H1 (cell line): ENCODE results near the gene ENTPD1. TPM values are rescaled to one million over a fixed set of nuclear protein-coding genes. Genes with fewer than 3 reads are reported as not detected.

Experiments used
- CTCF ChIA-PET: fragments of 300-600 bp; sonication (Branson Sonifier 250); formaldehyde crosslinking; loops from one replicate; lab custom pipeline; 2021; ENCODE audit not compliant: partially characterized antibody; lab: Charles Lee
- POLR2A ChIA-PET: fragments of 300-600 bp; sonication (Branson Sonifier 250); formaldehyde crosslinking; loops from one replicate; lab custom pipeline; 2021; ENCODE audit warnings: inconsistent platforms; ENCODE audit not compliant: partially characterized antibody; lab: Charles Lee
- DNase-seq, 2 experiments: peaks; one replicate each; pipeline versions ENCODE4 v3.0.0 to v3.0.0-alpha.2; 2010 to 2022; ENCODE audit warnings: low spot score in 2 of 2, low read depth in 1 of 2, mixed read lengths in 1 of 2
- FAIRE-seq: peaks from 2 replicates; lab custom pipeline; 2011; peaks lifted over from hg19 to GRCh38; lab: Jason Lieb, UNC
- H2AFZ ChIP-seq: 2 replicates; pipeline ENCODE4 v1.8.1; 2012; ENCODE audit warnings: low read length, inconsistent platforms
- H2AK5ac ChIP-seq: 2 replicates; pipeline ENCODE4 v1.6.1; 2013; ENCODE audit warnings: low read depth, low read length
- H2BK120ac ChIP-seq: replicated peaks from 2 replicates; pipeline ENCODE3; 2013; ENCODE audit warnings: low read depth, low read length, inconsistent platforms
- H2BK12ac ChIP-seq: 2 replicates; pipeline ENCODE4 v1.6.1; 2013; ENCODE audit warnings: low read depth, low read length
- H2BK15ac ChIP-seq: 2 replicates; pipeline ENCODE4 v1.6.1; 2013; ENCODE audit warnings: low read length
- H2BK20ac ChIP-seq: 2 replicates; pipeline ENCODE4 v1.6.1; 2013; ENCODE audit warnings: low read length
- H2BK5ac ChIP-seq: 2 replicates; pipeline ENCODE4 v1.6.1; 2013; ENCODE audit warnings: low read depth, low read length
- H3K14ac ChIP-seq: 2 replicates; pipeline ENCODE4 v1.6.1; 2013; ENCODE audit warnings: inconsistent platforms; ENCODE audit not compliant: insufficient read length
- H3K18ac ChIP-seq: 2 replicates; pipeline ENCODE4 v1.6.1; 2013; ENCODE audit warnings: low read length; ENCODE audit errors: extremely low read depth
- H3K23ac ChIP-seq: 2 replicates; pipeline ENCODE4 v1.6.1; 2013; ENCODE audit warnings: inconsistent platforms; ENCODE audit not compliant: insufficient read length
- H3K23me2 ChIP-seq: 2 replicates; pipeline ENCODE4 v1.6.1; 2013; ENCODE audit warnings: low read depth, low read length
- H3K27ac ChIP-seq: 2 replicates; pipeline ENCODE4 v1.6.1; 2011; ENCODE audit warnings: low read depth, low read length, inconsistent platforms
- H3K27me3 ChIP-seq, 4 experiments: replicated peaks in 1 of 4; 1 replicate in 1 of 4; 2 replicates in 3 of 4; pipeline versions ENCODE4 v1.6.1 to v1.8.1; 2011 to 2013; ENCODE audit warnings: low read length in 3 of 4, mild to moderate bottlenecking in 3 of 4, inconsistent platforms in 2 of 4, mixed read lengths in 2 of 4, moderate library complexity in 1 of 4; ENCODE audit not compliant: control insufficient read depth in 3 of 4, insufficient read depth in 3 of 4; ENCODE audit errors: extremely low read depth in 1 of 4
- H3K36me3 ChIP-seq, 4 experiments: 2 replicates each; pipeline versions ENCODE4 v1.6.1 to v1.8.1; 2011 to 2013; ENCODE audit warnings: mild to moderate bottlenecking in 4 of 4, low read length in 3 of 4, moderate library complexity in 2 of 4, control low read depth in 1 of 4, inconsistent platforms in 1 of 4; ENCODE audit not compliant: insufficient read depth in 4 of 4, control insufficient read depth in 2 of 4
- H3K4ac ChIP-seq: replicated peaks from 2 replicates; pipeline ENCODE3; 2013; ENCODE audit warnings: low read length, low read depth, mixed read lengths, inconsistent platforms; ENCODE audit not compliant: insufficient read length
- H3K4me1 ChIP-seq, 4 experiments: replicated peaks in 1 of 4; 1 replicate in 1 of 4; 2 replicates in 3 of 4; pipeline versions ENCODE4 v1.6.1 to v1.8.1; 2011 to 2013; ENCODE audit warnings: low read length in 3 of 4, inconsistent platforms in 2 of 4, mixed read lengths in 1 of 4; ENCODE audit not compliant: insufficient read depth in 4 of 4, control insufficient read depth in 3 of 4
- H3K4me2 ChIP-seq, 2 experiments: 2 replicates each; pipeline versions ENCODE4 v1.6.1 to v1.8.1; 2011 to 2013; ENCODE audit warnings: low read depth in 2 of 2, low read length in 2 of 2, control low read depth in 1 of 2, inconsistent platforms in 1 of 2, mild to moderate bottlenecking in 1 of 2; ENCODE audit not compliant: insufficient read depth in 1 of 2
- H3K4me3 ChIP-seq, 4 experiments: fragments of 200-600, 300-600 bp in 1 of 4; sonication (generic), shearing (Covaris generic), sonication (Bioruptor Twin) in 1 of 4; 2 replicates each; pipeline versions ENCODE4 v1.5.1 to v1.8.1; 2011 to 2016; ENCODE audit warnings: low read length in 4 of 4, low read depth in 3 of 4, control low read depth in 2 of 4, inconsistent platforms in 2 of 4, mild to moderate bottlenecking in 2 of 4, mixed read lengths in 1 of 4, moderate library complexity in 1 of 4; ENCODE audit not compliant: insufficient read depth in 2 of 4; ENCODE audit errors: extremely low read depth in 1 of 4
- H3K56ac ChIP-seq: replicated peaks from 2 replicates; pipeline ENCODE3; 2013; ENCODE audit warnings: low read depth, mild to moderate bottlenecking, mixed read lengths, low read length, inconsistent platforms; ENCODE audit not compliant: insufficient read length
- H3K79me1 ChIP-seq: 2 replicates; pipeline ENCODE4 v1.6.1; 2013; ENCODE audit warnings: low read depth, low read length, control low read depth
- H3K79me2 ChIP-seq, 2 experiments: 2 replicates each; pipeline versions ENCODE4 v1.6.1 to v1.8.1; 2012 to 2013; ENCODE audit warnings: low read length in 2 of 2, mild to moderate bottlenecking in 2 of 2, inconsistent platforms in 1 of 2; ENCODE audit not compliant: insufficient read depth in 2 of 2, control insufficient read depth in 1 of 2
- H3K9ac ChIP-seq, 4 experiments: replicated peaks in 1 of 4; 1 replicate in 1 of 4; 2 replicates in 3 of 4; pipeline versions ENCODE4 v1.6.1 to v1.8.1; 2011 to 2013; ENCODE audit warnings: low read depth in 3 of 4, low read length in 3 of 4, control low read depth in 2 of 4, mild to moderate bottlenecking in 2 of 4, moderate library complexity in 2 of 4, inconsistent platforms in 1 of 4; ENCODE audit errors: extremely low read depth in 1 of 4
- H3K9me3 ChIP-seq, 2 experiments: 2 replicates each; pipeline versions ENCODE4 v1.6.1 to v1.8.1; 2012 to 2013; ENCODE audit warnings: mild to moderate bottlenecking in 2 of 2, moderate library complexity in 2 of 2, control low read depth in 1 of 2, inconsistent platforms in 1 of 2, low read depth in 1 of 2, low read length in 1 of 2, mixed read lengths in 1 of 2; ENCODE audit not compliant: insufficient read depth in 2 of 2
- H4K20me1 ChIP-seq, 2 experiments: replicated peaks in 1 of 2; 2 replicates each; pipeline versions ENCODE3 to v1.8.1; 2011 to 2013; ENCODE audit warnings: inconsistent platforms in 2 of 2, low read length in 2 of 2, mild to moderate bottlenecking in 1 of 2; ENCODE audit not compliant: insufficient read depth in 2 of 2, control insufficient read depth in 1 of 2
- H4K5ac ChIP-seq: 2 replicates; pipeline ENCODE4 v1.6.1; 2013; ENCODE audit warnings: low read length, low read depth, mixed read lengths, inconsistent platforms; ENCODE audit not compliant: insufficient read length
- H4K8ac ChIP-seq: 2 replicates; pipeline ENCODE4 v1.8.0; 2013; ENCODE audit warnings: mild to moderate bottlenecking, moderate library complexity, low read length, inconsistent platforms; ENCODE audit not compliant: insufficient read depth; ENCODE audit errors: extremely low read depth
- H4K91ac ChIP-seq: replicated peaks from 2 replicates; pipeline ENCODE3; 2013; ENCODE audit warnings: low read length, mixed read lengths, inconsistent platforms; ENCODE audit not compliant: insufficient read length
- BACH1 ChIP-seq: IDR thresholded peaks from 2 replicates; pipeline ENCODE4 v1.6.1; 2012; ENCODE audit warnings: low read length, improper control_type of control experiment
- CBX5 ChIP-seq: fragments of 300-800, 300-1000 bp; sonication (generic); IDR thresholded peaks from 2 replicates; pipeline ENCODE4 v1.7.1; 2016; ENCODE audit warnings: antibody characterized with exemption, low read length, low read depth
- CHD1 ChIP-seq: IDR thresholded peaks from 2 replicates; pipeline ENCODE4 v1.6.1; 2012; ENCODE audit warnings: low read depth, low read length, improper control_type of control experiment
- EP300 ChIP-seq, 2 experiments: IDR thresholded peaks; 1 replicate in 1 of 2; 2 replicates in 1 of 2; pipeline ENCODE4 v1.6.1; 2011 to 2012; ENCODE audit warnings: low read depth in 2 of 2, low read length in 2 of 2, mild to moderate bottlenecking in 2 of 2, borderline replicate concordance in 1 of 2, inconsistent platforms in 1 of 2, moderate library complexity in 1 of 2
- FOSL1 ChIP-seq: IDR thresholded peaks from 2 replicates; pipeline ENCODE4 v1.6.1; 2011; ENCODE audit warnings: mild to moderate bottlenecking, low read depth, low read length, moderate library complexity; ENCODE audit not compliant: insufficient read depth
- GABPA ChIP-seq: IDR thresholded peaks from 2 replicates; pipeline ENCODE4 v1.6.1; 2011; ENCODE audit warnings: mild to moderate bottlenecking, low read length, moderate library complexity, borderline replicate concordance; ENCODE audit not compliant: insufficient read depth
- GTF2F1 ChIP-seq: IDR thresholded peaks from 2 replicates; pipeline ENCODE4 v1.6.1; 2012; ENCODE audit warnings: low read depth, low read length, improper control_type of control experiment, borderline replicate concordance
- JUND ChIP-seq: IDR thresholded peaks from 2 replicates; pipeline ENCODE4 v1.6.1; 2011; ENCODE audit warnings: mild to moderate bottlenecking, improper control_type of control experiment, low read length
- PHF8 ChIP-seq: fragments of 200-600 bp; sonication (generic); conservative IDR thresholded peaks from 2 replicates; pipeline ENCODE4 v1.7.1; 2012; ENCODE audit warnings: low read depth, mild to moderate bottlenecking, inconsistent platforms, low read length, moderate library complexity
- SIX5 ChIP-seq: IDR thresholded peaks from 2 replicates; pipeline ENCODE4 v1.6.1; 2011; ENCODE audit warnings: mild to moderate bottlenecking, low read depth, low read length
- TAF1 ChIP-seq: IDR thresholded peaks from 2 replicates; pipeline ENCODE4 v1.6.1; 2011; ENCODE audit warnings: mild to moderate bottlenecking, low read depth, low read length
- TAF7 ChIP-seq: optimal IDR thresholded peaks from 2 replicates; pipeline ENCODE3; 2011; ENCODE audit warnings: low read depth, mild to moderate bottlenecking, inconsistent platforms, low read length, moderate library complexity, borderline replicate concordance
- YY1 ChIP-seq: IDR thresholded peaks from 2 replicates; pipeline ENCODE4 v1.6.1; 2011; ENCODE audit warnings: low read depth, mild to moderate bottlenecking, low read length
- WGBS, 2 experiments: shearing (Covaris generic) in 1 of 2; methylation state at CpG; one replicate each; pipeline versions ENCODE4 v1.1.6 to v1.1.7; 2013 to 2015; ENCODE audit warnings: low lambda C conversion rate in 2 of 2, mixed read lengths in 2 of 2, inconsistent platforms in 1 of 2, low coverage in 1 of 2, missing lambda C conversion rate in 1 of 2; ENCODE audit not compliant: insufficient replicate concordance in 2 of 2, insufficient coverage in 1 of 2, insufficient read length in 1 of 2; ENCODE audit errors: extremely low coverage in 1 of 2, missing lambda C conversion rate in 1 of 2; 5-methylcytosine and 5-hydroxymethylcytosine counted together
- polyA plus RNA-seq, 7 experiments: library from polyadenylated mRNA; depleted of rRNA in 3 of 7; stranded (reverse) in 5 of 7; unstranded in 2 of 7; fragments of >200 nt in 5 of 7; fragments of 200-250 nt in 2 of 7; gene quantifications; 1 replicate in 5 of 7; 2 replicates in 1 of 7; 4 replicates in 1 of 7; pipeline versions ENCODE4 v1.2.1 to v1.2.3, GENCODE V29; 2011 to 2013; ENCODE audit warnings: missing spikeins in 2 of 7, mixed read lengths in 2 of 7
- total RNA-seq: library from RNA; stranded (reverse); fragmentation: NEBNext Ultra II Directional; extraction: Animal tissue kit (Norgen Biotek cat#: 25700); gene quantifications from 2 replicates; pipeline ENCODE4 v1.2.1, GENCODE V29; 2021
- TF ChIP-seq, protein P1 (sequence below): IDR thresholded peaks from 2 replicates; pipeline ENCODE4 v1.6.1; 2011; ENCODE audit warnings: low read depth, mild to moderate bottlenecking, low read length; ENCODE audit not compliant: insufficient read depth

Gene ENTPD1
- total and polyA plus RNA-seq, 2 of the 8 experiments (the other 6 are each of a cell fraction or from before 2014, with no cell fraction given) = 2.2 to 2.5 TPM

DNA sequence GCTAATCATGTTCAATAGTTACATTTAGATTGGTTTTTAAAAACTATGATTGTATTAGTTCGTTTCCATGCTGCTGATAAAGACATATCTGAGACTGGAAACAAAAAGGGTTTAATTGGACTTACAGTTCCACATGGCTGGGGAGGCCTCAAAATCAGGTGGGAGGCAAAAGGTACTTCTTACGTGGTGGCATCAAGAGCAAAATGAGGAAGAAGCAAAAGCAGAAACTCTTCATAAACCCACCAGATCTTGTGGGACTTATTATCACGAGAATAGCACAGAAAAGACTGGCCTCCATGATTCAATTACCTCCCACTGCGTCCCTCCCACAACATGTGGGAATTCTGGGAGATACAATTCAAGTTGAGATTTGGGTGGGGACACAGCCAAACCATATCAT, 117.7 kb downstream of the ENTPD1 start:
- Histone ChIP-seq H3K23ac (no peak overlapping the region), H3K79me1 (no peaks in the 10 kb centered on the region), H4K5ac (no peak overlapping the region), H4K20me1 (no peaks in the 10 kb centered on the region), H2BK20ac (no peak overlapping the region), H2BK5ac (no peak overlapping the region), H3K23me2 (no peaks in the 10 kb centered on the region), H3K79me2 (no peaks in the 10 kb centered on the region), H3K18ac (no peak overlapping the region), H3K36me3 (peaks cover 0 to 28% (median 4%) of the 10 kb centered on the region in 4 experiments; a peak in 6 of 8 replicates), H4K8ac (no peak overlapping the region), H3K4me3 (no peak overlapping the region), H3K56ac (no peak overlapping the region), H3K9ac (no peak overlapping the region), H3K9me3 (peaks cover 8 to 15% of the 10 kb centered on the region in 2 experiments), H4K91ac (no peak overlapping the region), H3K4me2 (no peak overlapping the region), H2AFZ (no peak overlapping the region), H3K27ac (no peak overlapping the region), H2AK5ac (no peak overlapping the region), H2BK12ac (no peak overlapping the region), H3K27me3 (no peaks in the 10 kb centered on the region), H2BK120ac (no peak overlapping the region), H2BK15ac (no peak overlapping the region), H3K4ac (no peak overlapping the region), H3K4me1 (no peaks in the 10 kb centered on the region), H3K14ac (no peak overlapping the region)
- ChIA-PET POLR2A (interaction anchor here (1.0 kb wide), 1 partner anchor 182 kb away, joined by 3 read pairs; no protein-coding TSS in a partner anchor), CTCF (interaction anchor here (0.9 to 2.2 kb wide), 4 partner anchors 9 to 179 kb away, joined by 3 to 5 read pairs (median 4); no protein-coding TSS in a partner anchor)
- WGBS, 2 experiments = 88% methylated on average over 4 of the region's 4 CpGs; no CpG with 5 or more reads in 1 of the 2 experiments
- no peak for FAIRE-seq
- DNase-seq = no peak
- no peak for TF ChIP-seq BACH1
- TF ChIP-seq SIX5 = no peak
- TF ChIP-seq CBX5 = no peak
- TF ChIP-seq FOSL1 = no peak
- no peak for TF ChIP-seq JUND
- no peak for TF ChIP-seq PHF8
- no peak for TF ChIP-seq GABPA
- no peak for TF ChIP-seq TAF1
- no peak for TF ChIP-seq GTF2F1
- no peak for TF ChIP-seq YY1
- TF ChIP-seq CHD1 = no peak
- TF ChIP-seq TAF7 = no peak
- TF ChIP-seq, protein P1, sequence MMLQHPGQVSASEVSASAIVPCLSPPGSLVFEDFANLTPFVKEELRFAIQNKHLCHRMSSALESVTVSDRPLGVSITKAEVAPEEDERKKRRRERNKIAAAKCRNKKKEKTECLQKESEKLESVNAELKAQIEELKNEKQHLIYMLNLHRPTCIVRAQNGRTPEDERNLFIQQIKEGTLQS = no peak
- TF ChIP-seq EP300 (IDR thresholded peaks at IDR 0.05; ENCODE audit: borderline replicate concordance in 1 of 2, low read depth in 2 of 2, low read length in 2 of 2) = no peak
